CD1c-positive myeloid dendritic cell (primary cell): Measurements from ENCODE around the gene ZNF107.
"Not testable (repeated sequence)": the region's sequence is repeated elsewhere in the genome, so short reads cannot be mapped to it uniquely, and the experiment has no call there.

Experiments
- DNase-seq: peaks from one replicate; pipeline ENCODE4 v3.0.0-alpha.2; 2016; ENCODE audit errors: extremely low spot score

Gene ZNF107

DNA sequence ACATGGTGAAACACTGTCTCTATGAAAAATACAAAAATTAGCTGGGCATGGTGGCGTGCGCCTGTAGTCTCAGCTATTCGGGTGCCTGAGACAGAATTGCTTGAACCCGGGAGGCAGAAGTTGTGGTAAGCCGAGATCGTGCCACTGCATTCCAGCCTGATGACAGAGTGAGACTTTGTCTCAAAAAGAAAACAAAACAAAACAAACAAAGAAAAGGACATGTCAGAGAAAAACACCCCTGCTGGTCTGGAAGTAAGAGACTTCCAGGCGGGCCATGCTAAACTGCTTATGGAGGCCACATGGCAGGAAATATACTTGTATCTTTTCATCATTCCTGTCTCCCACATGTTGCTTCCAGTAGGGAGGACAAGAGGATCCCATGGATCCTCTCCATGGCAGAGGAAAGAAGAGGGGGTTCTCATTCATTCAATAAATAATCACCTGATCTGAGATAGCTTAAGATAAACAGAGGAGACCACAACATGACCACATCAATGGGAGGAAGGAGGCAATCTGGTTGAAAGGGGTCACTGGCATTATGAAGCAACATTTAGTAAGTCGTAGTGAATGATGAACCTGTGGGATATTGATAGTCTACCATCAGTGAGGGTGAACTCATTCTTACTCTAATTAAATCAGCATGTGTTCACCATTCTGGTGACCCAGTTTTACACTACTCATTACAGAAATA, 67.8 kb downstream of the ZNF107 start:
- no peak for DNase-seq

DNA sequence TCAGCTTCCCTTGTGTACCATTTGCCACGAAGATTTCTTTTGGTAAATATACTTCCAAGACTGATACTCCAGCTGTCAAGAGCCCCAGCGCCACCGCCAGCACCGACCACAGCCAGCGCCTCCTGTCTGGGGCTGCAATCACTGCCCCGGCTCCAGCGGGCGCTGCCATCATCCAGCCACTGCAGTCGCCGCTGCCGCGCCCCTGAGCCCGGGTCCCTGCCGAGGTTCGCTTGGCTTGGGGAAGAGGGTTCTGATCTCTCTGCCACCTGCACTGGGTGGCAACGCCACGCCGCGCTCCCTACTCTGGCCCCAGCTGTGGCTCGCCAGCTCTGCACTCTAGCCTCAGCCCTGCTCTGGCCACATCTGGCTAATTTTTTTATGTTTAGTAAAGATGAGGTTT, 70.6 kb downstream of the ZNF107 start:
- no peak for DNase-seq

DNA sequence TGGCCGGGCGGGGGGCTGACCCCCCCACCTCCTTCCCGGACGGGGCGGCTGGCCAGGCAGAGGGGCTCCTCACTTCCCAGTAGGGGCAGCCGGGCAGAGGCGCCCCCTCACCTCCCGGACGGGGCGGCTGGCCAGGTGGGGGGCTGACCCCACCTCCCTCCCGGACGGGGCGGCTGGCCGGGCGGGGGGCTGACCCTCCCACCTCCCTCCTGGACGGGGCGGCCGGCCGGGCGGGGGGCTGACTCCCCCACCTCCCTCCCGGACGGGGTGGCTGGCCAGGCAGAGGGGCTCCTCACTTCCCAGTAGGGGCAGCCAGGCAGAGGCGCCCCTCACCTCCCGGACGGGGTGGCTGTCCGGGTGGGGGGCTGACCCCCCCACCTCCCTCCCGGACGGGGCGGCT, 72.5 kb downstream of the ZNF107 start:
- not testable (repeated sequence) for DNase-seq

DNA sequence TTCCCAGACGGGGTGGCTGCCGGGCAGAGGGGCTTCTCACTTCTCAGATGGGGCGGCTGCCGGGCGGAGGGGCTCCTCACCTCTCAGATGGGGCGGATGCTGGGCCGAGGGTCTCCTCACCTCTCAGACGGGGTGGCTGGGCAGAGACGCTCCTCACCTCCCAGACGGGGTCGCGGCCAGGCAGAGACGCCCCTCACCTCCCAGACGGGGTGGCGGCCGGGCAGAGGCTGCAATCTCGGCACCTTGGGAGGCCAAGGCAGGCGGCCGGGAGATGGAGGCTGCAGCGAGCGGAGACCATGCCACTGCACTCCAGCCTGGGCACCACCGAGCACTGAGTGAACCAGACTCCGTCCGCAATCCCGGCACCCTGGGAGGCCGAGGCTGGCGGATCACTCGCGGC, 73.0 kb downstream of the ZNF107 start:
- not testable (repeated sequence) for DNase-seq

DNA sequence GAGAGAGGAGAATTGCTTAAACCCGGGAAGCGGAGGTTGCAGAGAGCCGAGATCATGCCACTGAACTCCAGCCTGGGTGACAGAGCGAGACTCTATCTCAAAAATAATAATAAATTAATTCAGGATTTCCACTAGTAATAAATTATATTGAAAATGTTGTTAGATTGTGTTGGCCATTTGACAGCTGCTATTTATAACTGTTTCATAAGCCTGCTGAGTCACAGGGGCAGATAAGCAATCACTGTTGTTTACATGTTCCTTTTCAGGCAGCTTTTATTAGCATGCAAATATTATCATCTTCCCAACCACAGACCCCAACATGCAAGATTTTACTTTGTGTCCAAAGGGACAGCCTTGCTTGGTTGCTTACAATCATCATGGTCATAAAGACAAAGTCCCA, 78.7 kb downstream of the ZNF107 start:
- DNase-seq: no peak

DNA sequence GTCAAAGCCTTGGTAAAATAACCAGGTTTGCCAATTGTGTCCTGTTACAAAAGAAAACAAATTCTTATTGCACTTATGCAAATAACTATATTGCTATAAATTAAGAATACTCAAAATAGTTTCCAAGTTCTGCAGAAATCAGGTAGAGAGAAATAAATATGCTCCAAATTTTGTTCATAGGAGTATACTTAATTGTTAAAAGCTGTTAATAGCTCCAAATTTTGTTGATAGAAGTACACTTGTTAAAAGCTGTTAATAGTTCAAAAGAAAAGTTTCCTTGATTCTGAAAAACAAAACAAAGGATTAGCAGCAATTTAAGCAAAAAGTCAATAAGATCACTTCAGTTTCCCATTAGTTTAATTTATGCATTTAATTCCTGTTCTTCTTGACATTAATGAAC, 81.9 kb downstream of the ZNF107 start:
- no peak for DNase-seq

DNA sequence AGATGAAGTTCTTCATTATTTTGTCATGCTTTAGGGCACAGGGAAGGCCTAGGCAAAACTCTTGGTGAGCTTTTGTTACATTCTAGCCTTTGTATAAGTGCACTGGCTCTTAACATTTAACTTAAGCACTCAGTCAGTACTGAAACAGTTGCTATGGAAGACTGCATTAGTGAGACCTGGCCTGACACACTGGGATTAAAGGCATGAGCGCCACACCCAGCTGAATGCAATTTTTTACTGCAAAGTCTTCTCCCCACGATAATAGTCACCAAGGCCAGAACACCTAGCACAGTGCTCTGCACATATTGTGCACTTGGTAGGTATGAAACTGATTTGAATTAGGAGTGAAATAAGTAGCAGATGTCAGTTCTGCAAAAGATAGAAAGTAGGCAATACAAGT, 87.1 kb downstream of the ZNF107 start:
- no peak for DNase-seq

DNA sequence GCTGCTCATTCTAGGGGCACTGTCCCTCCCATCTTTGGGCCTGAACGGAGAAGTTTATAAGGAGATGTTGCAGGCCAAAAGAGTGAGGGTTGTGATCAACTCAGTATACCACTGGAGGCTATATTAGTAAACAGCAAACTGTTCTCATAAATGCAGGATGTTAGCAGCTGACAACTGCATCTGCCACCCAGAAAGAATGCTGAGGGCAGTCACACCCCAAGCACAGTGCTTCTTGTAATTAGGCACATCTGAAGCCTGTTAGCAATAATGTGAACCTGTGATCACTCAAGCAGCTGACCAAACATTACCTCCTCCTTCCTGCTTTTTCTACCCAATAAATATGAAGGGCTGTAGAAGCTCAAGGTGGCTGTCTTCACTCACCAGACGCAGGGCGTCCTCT, 89.9 kb downstream of the ZNF107 start:
- no peak for DNase-seq

DNA sequence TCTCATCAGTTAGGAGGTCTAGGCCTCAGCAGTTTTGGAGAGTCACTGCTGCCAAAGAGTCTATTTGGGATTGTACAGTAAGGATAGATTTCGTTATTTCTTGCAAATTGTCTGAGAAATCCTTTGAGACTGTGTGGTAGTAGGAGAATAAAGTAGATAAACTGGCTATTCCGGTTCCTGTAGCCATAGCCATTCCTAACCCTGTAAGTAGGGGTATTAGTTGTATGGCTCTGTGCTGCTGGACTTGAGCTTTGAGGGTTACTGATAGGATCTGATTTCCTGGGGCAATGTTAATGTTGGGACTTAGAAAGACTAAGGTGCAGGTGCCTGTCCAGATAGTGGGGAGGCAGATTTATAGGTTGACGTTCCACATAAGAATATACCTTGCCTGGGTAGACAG, 92.2 kb downstream of the ZNF107 start:
- no peak for DNase-seq
